ENCODE results near the gene APOL1.

The APOL1 gene

GRCh38 chr22:36234919-36235318 is 18.0 kb upstream of the APOL1 start:
- Histone ChIP-seq H3K9ac (ENCODE audit: low read length) (no peak overlapping the region), H3K27ac (ENCODE audit: low read depth, low read length) (no peak overlapping the region), H3K4me3 (ENCODE audit: low read depth, low read length) (no peak overlapping the region), H3K27me3 (ENCODE audit: control insufficient read depth, insufficient read depth, low read length) (no peaks in the 10 kb centered on the region), H3K36me3 (ENCODE audit: control insufficient read depth, insufficient read depth, low read length) (peaks cover 8% of the 10 kb centered on the region; the same call in 1 of the 2 replicates), H3K9me3 (ENCODE audit: control insufficient read depth, insufficient read depth, low read depth, low read length) (no peaks in the 10 kb centered on the region), H3K4me1 (ENCODE audit: control insufficient read depth, insufficient read depth, low read length) (peaks cover 14% of the 10 kb centered on the region)

GRCh38 chr22:36235585-36235984 is 17.3 kb upstream of the APOL1 start:
- Histone ChIP-seq H3K4me3 (ENCODE audit: low read depth, low read length) (no peak overlapping the region), H3K4me1 (ENCODE audit: control insufficient read depth, insufficient read depth, low read length) (peaks cover 15% of the 10 kb centered on the region), H3K27ac (ENCODE audit: low read depth, low read length) (no peak overlapping the region), H3K36me3 (ENCODE audit: control insufficient read depth, insufficient read depth, low read length) (peaks cover 5% of the 10 kb centered on the region; the same call in 1 of the 2 replicates), H3K27me3 (ENCODE audit: control insufficient read depth, insufficient read depth, low read length) (no peaks in the 10 kb centered on the region), H3K9me3 (ENCODE audit: control insufficient read depth, insufficient read depth, low read depth, low read length) (no peaks in the 10 kb centered on the region), H3K9ac (ENCODE audit: low read length) (no peak overlapping the region)

- no peak overlapping the region for H3K27ac ChIP-seq (ENCODE audit: low read depth, low read length)
- no peak overlapping the region for H3K9ac ChIP-seq (ENCODE audit: low read length)
These were observed 16.3 kb upstream of the APOL1 start for GRCh38 chr22:36236388-36237319.

DNA sequence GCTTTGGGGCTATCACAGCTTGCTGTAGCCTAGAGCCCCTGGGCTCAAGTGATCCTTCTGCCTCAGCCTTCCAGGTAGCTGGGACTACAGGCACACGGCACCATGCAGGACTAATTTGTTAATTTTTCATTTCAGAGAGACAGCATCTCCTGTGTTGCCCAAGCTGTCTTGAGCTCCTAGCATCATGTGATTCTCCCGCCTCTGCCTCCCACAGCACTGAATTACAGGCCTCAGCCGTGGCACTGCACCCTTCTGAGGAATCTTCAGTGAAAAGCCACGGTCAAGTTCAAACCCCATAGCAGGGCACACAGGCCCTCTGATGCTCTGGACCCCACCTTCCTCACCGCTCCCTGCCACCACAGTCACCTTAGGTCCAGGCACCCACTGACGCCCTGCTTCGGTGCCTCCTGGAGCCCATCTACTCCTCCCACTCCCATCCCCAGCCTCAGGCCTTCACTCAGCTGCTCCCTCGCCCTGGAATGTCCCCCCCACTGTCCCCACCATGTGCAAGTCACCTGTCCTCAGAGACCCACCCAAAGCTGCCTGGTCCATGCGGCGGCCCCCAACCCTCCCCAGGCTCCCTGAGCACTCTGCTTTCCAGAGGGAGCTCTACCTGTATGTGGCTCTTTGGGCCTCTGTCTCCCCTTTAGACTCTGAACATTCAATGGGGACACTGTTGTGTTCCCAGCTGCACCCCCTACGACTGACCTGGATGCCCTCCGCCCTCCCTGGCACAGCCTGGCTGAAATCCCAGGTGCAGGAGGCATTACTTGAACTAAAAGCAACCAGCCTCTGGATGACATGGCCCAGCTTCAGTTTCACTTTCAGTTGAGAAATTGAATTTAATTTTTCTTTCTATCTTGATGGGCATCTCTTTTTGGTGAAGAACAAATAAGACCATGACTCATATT is 15.2 kb upstream of the APOL1 start:
- H3K9ac ChIP-seq (ENCODE audit: low read length): no peak overlapping the region
- H3K4me3 ChIP-seq (ENCODE audit: low read depth, low read length): no peak overlapping the region
- no peaks in the 10 kb centered on the region for H3K9me3 ChIP-seq (ENCODE audit: control insufficient read depth, insufficient read depth, low read depth, low read length)
- peaks cover 15% of the 10 kb centered on the region for H3K4me1 ChIP-seq (ENCODE audit: control insufficient read depth, insufficient read depth, low read length)
- H3K27me3 ChIP-seq (ENCODE audit: control insufficient read depth, insufficient read depth, low read length): no peaks in the 10 kb centered on the region
- peaks cover 5% of the 10 kb centered on the region; the same call in 1 of the 2 replicates for H3K36me3 ChIP-seq (ENCODE audit: control insufficient read depth, insufficient read depth, low read length)
- no peak overlapping the region for H3K27ac ChIP-seq (ENCODE audit: low read depth, low read length)

More at GRCh38 chr22:36236388-36237319, 16.3 kb upstream of the APOL1 start:
- H3K27me3 ChIP-seq (ENCODE audit: control insufficient read depth, insufficient read depth, low read length): no peaks in the 10 kb centered on the region
- no peaks in the 10 kb centered on the region for H3K9me3 ChIP-seq (ENCODE audit: control insufficient read depth, insufficient read depth, low read depth, low read length)
- peaks cover 5% of the 10 kb centered on the region; the same call in 1 of the 2 replicates for H3K36me3 ChIP-seq (ENCODE audit: control insufficient read depth, insufficient read depth, low read length)
- H3K4me3 ChIP-seq (ENCODE audit: low read depth, low read length): no peak overlapping the region
- peaks cover 15% of the 10 kb centered on the region for H3K4me1 ChIP-seq (ENCODE audit: control insufficient read depth, insufficient read depth, low read length)

GRCh38 chr22:36238373-36239149 is 14.4 kb upstream of the APOL1 start:
- Histone ChIP-seq H3K27ac (ENCODE audit: low read depth, low read length) (no peak overlapping the region), H3K36me3 (ENCODE audit: control insufficient read depth, insufficient read depth, low read length) (peaks cover 5% of the 10 kb centered on the region; the same call in 1 of the 2 replicates), H3K9me3 (ENCODE audit: control insufficient read depth, insufficient read depth, low read depth, low read length) (no peaks in the 10 kb centered on the region), H3K27me3 (ENCODE audit: control insufficient read depth, insufficient read depth, low read length) (no peaks in the 10 kb centered on the region), H3K9ac (ENCODE audit: low read length) (peak overlapping the region; percentile 24), H3K4me1 (ENCODE audit: control insufficient read depth, insufficient read depth, low read length) (peaks cover 15% of the 10 kb centered on the region), H3K4me3 (ENCODE audit: low read depth, low read length) (peak overlapping the region; percentile 67)

DNA sequence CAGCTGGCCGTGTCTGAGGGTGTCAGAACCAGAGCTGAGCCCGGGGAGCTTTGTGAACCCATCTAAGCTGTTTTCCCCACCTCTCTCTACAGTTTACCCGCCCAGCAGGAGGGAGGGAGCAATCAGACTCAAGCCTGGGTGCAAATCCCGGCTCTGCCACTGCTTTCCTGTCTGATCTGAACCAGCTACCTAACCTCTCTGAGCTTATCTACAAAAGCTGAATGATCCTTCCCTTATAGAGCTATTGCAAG is 13.9 kb upstream of the APOL1 start:
- peaks cover 15% of the 10 kb centered on the region for H3K4me1 ChIP-seq (ENCODE audit: control insufficient read depth, insufficient read depth, low read length)
- H3K27me3 ChIP-seq (ENCODE audit: control insufficient read depth, insufficient read depth, low read length): no peaks in the 10 kb centered on the region
- no peak overlapping the region for H3K27ac ChIP-seq (ENCODE audit: low read depth, low read length)
- H3K9ac ChIP-seq (ENCODE audit: low read length): peak overlapping the region; percentile 24
- peak overlapping the region; percentile 67 for H3K4me3 ChIP-seq (ENCODE audit: low read depth, low read length)
- peaks cover 5% of the 10 kb centered on the region; the same call in 1 of the 2 replicates for H3K36me3 ChIP-seq (ENCODE audit: control insufficient read depth, insufficient read depth, low read length)
- no peaks in the 10 kb centered on the region for H3K9me3 ChIP-seq (ENCODE audit: control insufficient read depth, insufficient read depth, low read depth, low read length)

DNA sequence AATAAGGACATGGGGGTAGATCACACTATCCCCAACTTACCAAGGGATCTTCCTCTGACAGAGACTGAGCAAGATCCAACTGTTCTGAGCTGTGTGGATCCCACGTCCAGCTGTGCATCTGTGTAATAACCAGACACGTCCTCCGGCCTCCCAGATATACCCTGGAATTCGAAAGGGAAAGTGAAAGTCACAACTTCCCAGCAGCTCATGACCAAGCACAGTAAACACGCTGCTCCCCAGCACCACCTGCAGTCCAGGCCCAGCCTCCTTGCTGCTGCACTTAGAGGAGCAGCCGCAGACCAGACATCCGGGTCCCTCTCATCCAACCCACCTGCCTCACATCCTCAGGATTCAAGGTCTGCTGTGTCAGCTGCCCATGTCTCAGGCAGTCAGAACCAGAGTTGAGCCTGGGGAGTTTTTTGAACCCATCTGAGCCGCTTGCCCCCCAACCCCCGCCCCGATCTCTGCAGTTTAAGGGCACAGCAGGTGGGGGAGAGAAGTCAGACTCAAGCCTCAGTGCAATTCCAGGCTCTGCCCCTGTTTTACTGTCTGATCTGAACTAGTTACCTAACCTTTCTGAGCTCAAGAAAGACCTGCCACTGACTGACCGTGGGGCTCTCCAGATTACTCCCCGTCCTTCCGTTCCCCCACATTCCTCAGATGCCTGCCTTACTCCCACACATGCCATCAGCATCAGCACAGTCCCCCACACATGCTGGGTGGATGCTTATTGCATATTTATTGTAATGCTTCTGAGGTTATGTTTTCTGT is 13.3 kb upstream of the APOL1 start, which contains the start of gene APOL2:
APOL2 (minus strand) TSS at position 127 of the 771 bp plus-strand sequence. CDS start 6,365 bp downstream, outside the sequence.
- Histone ChIP-seq H3K27ac (ENCODE audit: low read depth, low read length) (no peak within 1 kb of the TSS), H3K9ac (ENCODE audit: low read length) (peak within 1 kb of the TSS; percentile 24), H3K4me3 (ENCODE audit: low read depth, low read length) (peak within 1 kb of the TSS; percentile 67), H3K27me3 (ENCODE audit: control insufficient read depth, insufficient read depth, low read length) (no peaks in the 10 kb centered on the region), H3K36me3 (ENCODE audit: control insufficient read depth, insufficient read depth, low read length) (peaks cover 5% of the 10 kb centered on the region; the same call in 1 of the 2 replicates), H3K4me1 (ENCODE audit: control insufficient read depth, insufficient read depth, low read length) (peaks cover 15% of the 10 kb centered on the region), H3K9me3 (ENCODE audit: control insufficient read depth, insufficient read depth, low read depth, low read length) (no peaks in the 10 kb centered on the region)

DNA sequence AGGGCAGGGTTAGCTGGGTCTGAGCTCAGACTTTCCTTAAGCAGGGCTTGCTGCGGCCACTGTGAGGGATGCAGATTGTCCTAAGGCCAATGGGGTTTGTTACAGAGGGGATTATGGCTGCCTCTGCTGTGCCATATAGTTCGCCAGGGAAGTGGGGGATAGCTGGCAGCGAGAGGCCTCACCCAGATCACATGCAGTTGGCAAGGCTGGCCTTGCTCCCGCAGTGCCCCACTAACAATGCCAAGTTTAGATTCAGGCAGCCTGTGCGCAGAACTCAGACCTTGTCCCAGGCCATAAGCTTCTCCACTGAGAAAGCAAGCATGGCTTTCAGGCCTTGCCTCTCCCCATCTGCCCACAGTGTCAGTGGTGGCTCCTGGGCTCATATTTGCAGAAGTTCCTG is 8.9 kb upstream of the APOL1 start:
- H3K9me3 ChIP-seq (ENCODE audit: control insufficient read depth, insufficient read depth, low read depth, low read length): peaks cover 17% of the 10 kb centered on the region
- no peak overlapping the region for H3K27ac ChIP-seq (ENCODE audit: low read depth, low read length)
- no peak overlapping the region for H3K4me3 ChIP-seq (ENCODE audit: low read depth, low read length)
- no peak overlapping the region for H3K9ac ChIP-seq (ENCODE audit: low read length)
- H3K27me3 ChIP-seq (ENCODE audit: control insufficient read depth, insufficient read depth, low read length): no peaks in the 10 kb centered on the region
- no peaks in the 10 kb centered on the region for H3K36me3 ChIP-seq (ENCODE audit: control insufficient read depth, insufficient read depth, low read length)
- H3K4me1 ChIP-seq (ENCODE audit: control insufficient read depth, insufficient read depth, low read length): peaks cover 9% of the 10 kb centered on the region

GRCh38 chr22:36244522-36245391 is 8.2 kb upstream of the APOL1 start:
- peaks cover 3% of the 10 kb centered on the region; the same call in 1 of the 2 replicates for H3K4me1 ChIP-seq (ENCODE audit: control insufficient read depth, insufficient read depth, low read length)
- H3K36me3 ChIP-seq (ENCODE audit: control insufficient read depth, insufficient read depth, low read length): no peaks in the 10 kb centered on the region
- no peak overlapping the region for H3K9ac ChIP-seq (ENCODE audit: low read length)
- H3K27ac ChIP-seq (ENCODE audit: low read depth, low read length): no peak overlapping the region
- peaks cover 24% of the 10 kb centered on the region for H3K9me3 ChIP-seq (ENCODE audit: control insufficient read depth, insufficient read depth, low read depth, low read length)
- no peak overlapping the region for H3K4me3 ChIP-seq (ENCODE audit: low read depth, low read length)
- H3K27me3 ChIP-seq (ENCODE audit: control insufficient read depth, insufficient read depth, low read length): no peaks in the 10 kb centered on the region

Measured in HUES6 (cell line).